HCT116 (cell line): ENCODE results near the gene ERC2. TPM values are rescaled to one million over a fixed set of nuclear protein-coding genes. Genes with fewer than 3 reads are reported as not detected.

Experiments used
- ATAC-seq: fragments of 200-7000 bp; cut with Tn5 transposase; 2 replicates; pipeline ENCODE4 v1.9.1; 2020; ENCODE audit warnings: mild to moderate bottlenecking, moderate library complexity
- BruUV-seq: library from RNA; stranded (reverse); fragments of 400-500 nt; replicated peaks from 2 replicates; lab custom pipeline; 2021; lab: Mats Ljungman, UMichigan
- CTCF ChIA-PET: fragments of 300-600 bp; sonication (Branson Sonifier 250); formaldehyde crosslinking; loops from one replicate; lab custom pipeline; 2021; ENCODE audit warnings: antibody characterized with exemption; lab: Charles Lee
- POLR2A ChIA-PET: fragments of 300-600, 350-600 bp; sonication (Branson Sonifier 250); formaldehyde crosslinking; loops from one replicate; lab custom pipeline; 2021; ENCODE audit warnings: antibody characterized with exemption; lab: Charles Lee
- RAD21 ChIA-PET, 2 experiments: fragments of 300-600 bp; sonication (Branson Sonifier 250); formaldehyde crosslinking; loops; one replicate each; lab custom pipeline; 2023; ENCODE audit warnings: low total read pairs in 2 of 2; ENCODE audit not compliant: uncharacterized antibody in 2 of 2, unreplicated experiment in 2 of 2, low non-redundant PET in 1 of 2; lab: Charles Lee
- DNase-seq: peaks from one replicate; pipeline ENCODE4 v3.0.0-alpha.2; 2010; ENCODE audit warnings: low read depth, low spot score
- H2AFZ ChIP-seq: fragments of 200-600 bp; shearing (Covaris generic), sonication (generic); 2 replicates; pipeline ENCODE4 v1.6.1; 2017; ENCODE audit warnings: low read depth, mixed run types, mixed read lengths, antibody characterized with exemption, low read length; ENCODE audit not compliant: poor library complexity, severe bottlenecking
- H3K27ac ChIP-seq: 2 replicates; pipeline ENCODE4 v1.5.1; 2012; ENCODE audit warnings: low read depth, low read length
- H3K27me3 ChIP-seq: fragments of 200-600 bp; sonication (generic); 2 replicates; pipeline ENCODE4 v1.6.1; 2016; ENCODE audit warnings: mixed run types, low read length, mixed read lengths; ENCODE audit not compliant: insufficient read depth
- H3K36me3 ChIP-seq, 2 experiments: fragments of 200-500 bp in 1 of 2; fragments of 200-600 bp in 1 of 2; sonication (Bioruptor generic) in 1 of 2; sonication (generic) in 1 of 2; 2 replicates each; pipeline versions ENCODE4 v1.5.1 to v1.6.1; 2014 to 2016; ENCODE audit warnings: low read length in 2 of 2, inconsistent platforms in 1 of 2, mixed read lengths in 1 of 2, mixed run types in 1 of 2; ENCODE audit not compliant: insufficient read depth in 2 of 2, control insufficient read depth in 1 of 2
- H3K4me1 ChIP-seq, 2 experiments: fragments of 200-600 bp in 1 of 2; sonication (generic) in 1 of 2; 2 replicates each; pipeline versions ENCODE4 v1.5.1 to v1.6.1; 2012 to 2017; ENCODE audit warnings: low read length in 2 of 2, inconsistent platforms in 1 of 2, mild to moderate bottlenecking in 1 of 2, mixed read lengths in 1 of 2, mixed run types in 1 of 2, moderate library complexity in 1 of 2; ENCODE audit not compliant: insufficient read depth in 2 of 2, control insufficient read depth in 1 of 2
- H3K4me2 ChIP-seq: fragments of 200-600 bp; sonication (generic); 2 replicates; pipeline ENCODE4 v1.6.1; 2017; ENCODE audit warnings: mixed run types, low read length, mixed read lengths
- H3K4me3 ChIP-seq, 2 experiments: fragments of 200-600 bp in 1 of 2; sonication (generic) in 1 of 2; replicated peaks in 1 of 2; 2 replicates each; pipeline ENCODE4 v1.5.1; 2011 to 2016; ENCODE audit warnings: low read length in 2 of 2, control low read depth in 1 of 2, low read depth in 1 of 2, mild to moderate bottlenecking in 1 of 2, mixed read lengths in 1 of 2, mixed run types in 1 of 2
- H3K79me2 ChIP-seq: fragments of 200-600 bp; sonication (generic); 2 replicates; pipeline ENCODE4 v1.6.1; 2017; ENCODE audit warnings: mild to moderate bottlenecking, mixed run types, low read length, moderate library complexity, mixed read lengths; ENCODE audit not compliant: insufficient read depth
- H3K9ac ChIP-seq: fragments of 200-600 bp; sonication (generic); 2 replicates; pipeline ENCODE4 v1.6.1; 2016; ENCODE audit warnings: low read length, mixed read lengths
- H3K9me2 ChIP-seq: fragments of 200-600 bp; sonication (generic), shearing (Covaris generic); 2 replicates; pipeline ENCODE4 v1.6.1; 2017; ENCODE audit warnings: mixed run types, mild to moderate bottlenecking, moderate library complexity; ENCODE audit not compliant: insufficient read depth
- H3K9me3 ChIP-seq, 2 experiments: fragments of 200-500 bp in 1 of 2; fragments of 200-600 bp in 1 of 2; sonication (Bioruptor generic) in 1 of 2; sonication (generic) in 1 of 2; 2 replicates each; pipeline ENCODE4 v1.6.1; 2014 to 2017; ENCODE audit warnings: low read length in 2 of 2, mixed read lengths in 2 of 2, inconsistent platforms in 1 of 2, low read depth in 1 of 2, mild to moderate bottlenecking in 1 of 2, mixed run types in 1 of 2, moderate library complexity in 1 of 2; ENCODE audit not compliant: control insufficient read depth in 1 of 2, insufficient read depth in 1 of 2
- H4K20me1 ChIP-seq: fragments of 200-600 bp; sonication (generic), shearing (Covaris generic); 2 replicates; pipeline ENCODE4 v1.6.1; 2017; ENCODE audit warnings: mixed run types, mild to moderate bottlenecking, moderate library complexity; ENCODE audit not compliant: insufficient read depth
- CEBPB ChIP-seq: IDR thresholded peaks from 2 replicates; pipeline ENCODE4 v1.6.1; 2012; ENCODE audit warnings: low read depth
- ELF1 ChIP-seq: IDR thresholded peaks from 2 replicates; pipeline ENCODE4 v1.6.1; 2012; ENCODE audit warnings: low read depth, borderline replicate concordance
- POLR2A ChIP-seq: IDR thresholded peaks from 2 replicates; pipeline ENCODE4 v1.7.0; 2011; ENCODE audit warnings: borderline replicate concordance; ENCODE audit not compliant: insufficient read depth, insufficient read length; ENCODE audit errors: extremely low read depth
- YY1 ChIP-seq: IDR thresholded peaks from 2 replicates; pipeline ENCODE4 v1.6.1; 2011; ENCODE audit warnings: low read length, low read depth, moderate library complexity, mild to moderate bottlenecking; ENCODE audit not compliant: insufficient replicate concordance; ENCODE audit errors: extremely low read depth
- ZNF274 ChIP-seq: fragments of 200-500 bp; sonication (Bioruptor generic); IDR thresholded peaks from 2 replicates; pipeline ENCODE4 v1.6.1; 2014; ENCODE audit warnings: mild to moderate bottlenecking, low read depth, low read length, inconsistent platforms
- intact Hi-C: fragments of 100-400 bp; cut with micrococcal nuclease; formaldehyde crosslinking; loops from 2 replicates; pipeline ENCODE4 v1.10.0; 2022
- total RNA-seq: library from RNA; stranded (reverse); gene quantifications from one replicate; pipeline ENCODE4 v1.2.1, GENCODE V29; 2021; ENCODE audit not compliant: unreplicated experiment
- TF ChIP-seq, protein P1 (sequence below): IDR thresholded peaks from 2 replicates; pipeline ENCODE4 v1.6.1; 2012

Gene ERC2
- total RNA-seq, 1 experiment from 2014 or later = not detected

DNA sequence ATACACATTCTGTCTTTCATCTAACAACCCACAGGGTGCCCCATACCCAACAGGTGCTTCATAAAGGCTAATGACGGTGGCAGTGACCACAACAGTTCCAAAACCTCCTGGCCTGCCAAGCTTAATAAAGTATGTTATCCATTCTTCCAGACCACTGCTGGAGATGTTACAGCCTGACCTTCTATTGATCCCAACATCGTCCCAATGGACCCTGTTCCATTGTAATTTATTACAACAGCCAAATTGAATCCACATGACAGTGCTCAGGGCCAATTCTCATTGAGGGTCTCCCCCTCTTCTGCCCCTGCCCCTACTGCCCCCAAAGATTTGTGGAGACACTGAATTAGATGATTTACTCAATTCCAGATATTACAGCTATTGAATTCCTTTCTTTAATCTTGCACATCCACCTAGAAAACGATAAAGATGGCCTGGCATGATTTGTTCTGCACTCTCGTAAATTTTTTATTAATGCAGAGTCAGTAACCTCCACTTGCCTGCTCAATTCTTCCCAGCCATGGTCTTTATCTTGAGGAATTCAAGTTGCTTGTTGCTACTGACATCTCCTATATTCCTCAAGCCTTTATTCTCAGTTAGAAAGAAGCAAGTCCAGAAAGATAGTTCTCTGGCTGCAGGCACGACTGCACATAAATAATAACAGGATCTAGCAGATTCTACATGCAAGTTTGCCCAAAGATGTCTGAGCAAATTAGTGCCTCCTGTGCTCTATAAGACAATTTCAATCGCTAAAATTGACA, 407.6 kb downstream of the ERC2 start:
- no peaks in the 10 kb centered on the region for H4K20me1 ChIP-seq
- RAD21 ChIA-PET = no interaction called here
- intact Hi-C loops = no loop called here

DNA sequence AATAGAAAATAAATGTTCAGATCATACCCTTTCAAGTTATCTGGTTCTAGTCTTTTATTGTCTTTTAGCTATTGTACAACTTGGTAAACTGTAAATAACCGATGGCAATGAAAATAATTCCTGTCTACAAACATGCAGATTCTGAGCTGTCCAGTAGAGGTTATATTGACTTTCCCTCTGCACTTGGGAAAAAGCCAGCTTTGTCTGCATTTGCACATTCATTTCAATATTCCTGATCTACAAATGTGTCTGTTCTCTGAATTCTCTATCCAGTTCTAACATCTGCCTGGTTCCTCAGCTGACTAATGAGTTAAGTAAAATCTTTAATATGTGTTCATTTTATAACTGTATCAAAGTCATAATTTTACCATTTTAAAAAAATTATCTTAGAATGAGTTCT, 408.5 kb downstream of the ERC2 start:
- Histone ChIP-seq H3K27ac (no peak overlapping the region), H2AFZ (no peak overlapping the region), H3K4me1 (no peaks in the 10 kb centered on the region), H3K9me3 (no peaks in the 10 kb centered on the region), H3K36me3 (no peaks in the 10 kb centered on the region), H4K20me1 (no peaks in the 10 kb centered on the region), H3K27me3 (no peaks in the 10 kb centered on the region), H3K9ac (no peak overlapping the region), H3K9me2 (no peaks in the 10 kb centered on the region), H3K79me2 (no peaks in the 10 kb centered on the region), H3K4me2 (no peak overlapping the region), H3K4me3 (no peak overlapping the region)
- ATAC-seq = no peak
- RAD21 ChIA-PET = no interaction called here
- POLR2A ChIA-PET = no interaction called here
- no peak for DNase-seq
- CTCF ChIA-PET = no interaction called here
- BruUV-seq = no TSS peak
- TF ChIP-seq ELF1 (no peak), ZNF274 (no peak), POLR2A (no peak), CEBPB (no peak)
- intact Hi-C loops = no loop called here

More for the DNA sequence above, 407.6 kb downstream of the ERC2 start:
- no peak overlapping the region for H3K9ac ChIP-seq
- BruUV-seq = no TSS peak
- H3K4me2 ChIP-seq = no peak overlapping the region
- no peak for ATAC-seq
- POLR2A ChIA-PET = no interaction called here
- no peaks in the 10 kb centered on the region for H3K9me3 ChIP-seq
- TF ChIP-seq, protein P1, sequence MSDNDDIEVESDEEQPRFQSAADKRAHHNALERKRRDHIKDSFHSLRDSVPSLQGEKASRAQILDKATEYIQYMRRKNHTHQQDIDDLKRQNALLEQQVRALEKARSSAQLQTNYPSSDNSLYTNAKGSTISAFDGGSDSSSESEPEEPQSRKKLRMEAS = no peak
- no peak for TF ChIP-seq YY1
- TF ChIP-seq ELF1 = no peak
- no peaks in the 10 kb centered on the region for H3K4me1 ChIP-seq
- H2AFZ ChIP-seq = no peak overlapping the region
- no peak overlapping the region for H3K4me3 ChIP-seq
- no peaks in the 10 kb centered on the region for H3K9me2 ChIP-seq
- CTCF ChIA-PET = no interaction called here
- no peaks in the 10 kb centered on the region for H3K36me3 ChIP-seq
- H3K27me3 ChIP-seq = no peaks in the 10 kb centered on the region
- no peak overlapping the region for H3K27ac ChIP-seq
- no peak for DNase-seq
- no peaks in the 10 kb centered on the region for H3K79me2 ChIP-seq
